Keratinocyte (primary cell): ENCODE results near the gene DMPK. TPM values are rescaled to one million over a fixed set of nuclear protein-coding genes. Genes with fewer than 3 reads are reported as not detected.

Experiments used
- DNase-seq: peaks from one replicate; pipeline ENCODE4 v3.0.0-alpha.2; 2011; ENCODE audit warnings: low read depth, missing footprints, low spot score
- FAIRE-seq: peaks from 2 replicates; lab custom pipeline; 2011; peaks lifted over from hg19 to GRCh38; lab: Jason Lieb, UNC
- H2AFZ ChIP-seq: 2 replicates; pipeline ENCODE4 v1.6.0; 2012; ENCODE audit warnings: low read length, control low read depth, inconsistent platforms; ENCODE audit not compliant: control insufficient read depth
- H3K27ac ChIP-seq: 2 replicates; pipeline ENCODE4 v1.5.1; 2011; ENCODE audit warnings: low read length; ENCODE audit not compliant: control insufficient read depth, insufficient read depth
- H3K27me3 ChIP-seq: 3 replicates; pipeline ENCODE4 v1.6.0; 2011; ENCODE audit warnings: low read length; ENCODE audit not compliant: control insufficient read depth, insufficient read depth; ENCODE audit errors: extremely low read depth
- H3K36me3 ChIP-seq, 2 experiments: 2 replicates in 1 of 2; 3 replicates in 1 of 2; pipeline ENCODE4 v1.5.1; 2011; ENCODE audit warnings: low read length in 2 of 2, mild to moderate bottlenecking in 1 of 2; ENCODE audit not compliant: control insufficient read depth in 2 of 2, insufficient read depth in 2 of 2; ENCODE audit errors: extremely low read depth in 1 of 2
- H3K4me1 ChIP-seq: 3 replicates; pipeline ENCODE4 v1.5.1; 2011; ENCODE audit warnings: low read length; ENCODE audit not compliant: control insufficient read depth, insufficient read depth; ENCODE audit errors: extremely low read depth
- H3K4me2 ChIP-seq: 3 replicates; pipeline ENCODE4 v1.6.0; 2011; ENCODE audit warnings: low read depth, low read length; ENCODE audit not compliant: control insufficient read depth, insufficient read depth; ENCODE audit errors: extremely low read depth
- H3K4me3 ChIP-seq, 3 experiments: fragments of 200-600 bp in 1 of 3; sonication (generic) in 1 of 3; 2 replicates in 2 of 3; 3 replicates in 1 of 3; pipeline ENCODE4 v1.5.1; 2011 to 2016; ENCODE audit warnings: low read length in 3 of 3, mild to moderate bottlenecking in 3 of 3, control low read depth in 2 of 3, inconsistent platforms in 1 of 3, low read depth in 1 of 3, mixed read lengths in 1 of 3, mixed run types in 1 of 3, moderate library complexity in 1 of 3; ENCODE audit not compliant: control insufficient read depth in 2 of 3, insufficient read depth in 2 of 3; ENCODE audit errors: extremely low read depth in 1 of 3
- H3K79me2 ChIP-seq: 2 replicates; pipeline ENCODE4 v1.6.0; 2012; ENCODE audit warnings: low read length; ENCODE audit not compliant: control insufficient read depth, insufficient read depth
- H3K9ac ChIP-seq: 3 replicates; pipeline ENCODE4 v1.6.0; 2011; ENCODE audit warnings: low read length; ENCODE audit not compliant: control insufficient read depth, insufficient read depth; ENCODE audit errors: extremely low read depth
- H3K9me1 ChIP-seq: 3 replicates; pipeline ENCODE4 v1.6.0; 2011; ENCODE audit warnings: low read length; ENCODE audit not compliant: control insufficient read depth, insufficient read depth; ENCODE audit errors: extremely low read depth
- H3K9me3 ChIP-seq: 2 replicates; pipeline ENCODE4 v1.5.1; 2012; ENCODE audit warnings: low read depth, low read length; ENCODE audit not compliant: control insufficient read depth
- H4K20me1 ChIP-seq: 3 replicates; pipeline ENCODE4 v1.6.0; 2011; ENCODE audit warnings: low read length; ENCODE audit not compliant: control insufficient read depth, insufficient read depth; ENCODE audit errors: extremely low read depth
- CTCF ChIP-seq, 3 experiments: IDR thresholded peaks in 1 of 3; conservative IDR thresholded peaks in 1 of 3; optimal IDR thresholded peaks in 1 of 3; 2 replicates in 2 of 3; 3 replicates in 1 of 3; pipeline versions ENCODE3 to v1.5.1; 2011; ENCODE audit warnings: low read length in 3 of 3, mild to moderate bottlenecking in 3 of 3, moderate library complexity in 2 of 3, control low read depth in 1 of 3, inconsistent platforms in 1 of 3; ENCODE audit not compliant: insufficient read depth in 2 of 3; ENCODE audit errors: extremely low read depth in 1 of 3
- EZH2 ChIP-seq: IDR thresholded peaks from one replicate; pipeline ENCODE4 v1.6.1; 2012; ENCODE audit warnings: inconsistent platforms, mild to moderate bottlenecking, low read length, moderate library complexity
- dilution Hi-C: fragments of 300-500 bp; cut with MboI; formaldehyde crosslinking; loops from one replicate; pipeline ENCODE4 v1.7.0; 2020; ENCODE audit warnings: low sequenced_read_pairs; ENCODE audit not compliant: extremely low pct_ligation_motif_present
- polyA plus RNA-seq, 5 experiments: library from polyadenylated mRNA; depleted of rRNA in 3 of 5; stranded (reverse) in 3 of 5; stranded (forward) in 1 of 5; unstranded in 1 of 5; fragments of >200 nt; gene quantifications; 1 replicate in 1 of 5; 2 replicates in 3 of 5; 3 replicates in 1 of 5; pipeline versions ENCODE4 v1.2.1 to v1.2.3, GENCODE V29; 2011 to 2012; ENCODE audit warnings: missing spikeins in 2 of 5, low read depth in 1 of 5, low replicate concordance in 1 of 5

The DMPK gene
- polyA plus RNA-seq, 1 donor (not counting 4 experiments of a cell fraction or from before 2014, with no cell fraction given), result 7.0 TPM

- Histone ChIP-seq H3K27ac (no peak overlapping the region), H3K36me3 (no peaks in the 10 kb centered on the region), H3K4me3 (no peak overlapping the region), H3K27me3 (no peaks in the 10 kb centered on the region), H3K9ac (no peak overlapping the region), H3K4me1 (no peaks in the 10 kb centered on the region), H3K79me2 (no peaks in the 10 kb centered on the region), H4K20me1 (no peaks in the 10 kb centered on the region), H3K9me3 (no peaks in the 10 kb centered on the region), H3K9me1 (no peaks in the 10 kb centered on the region), H3K4me2 (no peak overlapping the region), H2AFZ (no peak overlapping the region)
- FAIRE-seq (no peak), DNase-seq (no peak)
- no peak for TF ChIP-seq EZH2
- no peak for TF ChIP-seq CTCF (optimal IDR thresholded peaks at IDR 0.05 in 1 of 3, IDR thresholded peaks at IDR 0.05 in 1 of 3, conservative IDR thresholded peaks at IDR 0.05 in 1 of 3; ENCODE audit: extremely low read depth in 1 of 3, insufficient read depth in 2 of 3, low read length in 3 of 3)
- dilution Hi-C loops, result no loop called here
Measured at GRCh38 chr19:45746866-45747265, 35.4 kb downstream of the DMPK start.

GRCh38 chr19:45745606-45746005 lies 36.7 kb downstream of the DMPK start:
- Histone ChIP-seq H3K9ac (no peak overlapping the region), H4K20me1 (no peaks in the 10 kb centered on the region), H3K4me1 (no peaks in the 10 kb centered on the region), H2AFZ (no peak overlapping the region), H3K9me1 (no peaks in the 10 kb centered on the region), H3K79me2 (no peaks in the 10 kb centered on the region), H3K36me3 (no peaks in the 10 kb centered on the region), H3K4me2 (no peak overlapping the region), H3K4me3 (no peak overlapping the region), H3K27me3 (no peaks in the 10 kb centered on the region), H3K27ac (no peak overlapping the region), H3K9me3 (no peaks in the 10 kb centered on the region)
- dilution Hi-C loops, result no loop called here
- no peak for TF ChIP-seq EZH2
- no peak for TF ChIP-seq CTCF (optimal IDR thresholded peaks at IDR 0.05 in 1 of 3, IDR thresholded peaks at IDR 0.05 in 1 of 3, conservative IDR thresholded peaks at IDR 0.05 in 1 of 3; ENCODE audit: extremely low read depth in 1 of 3, insufficient read depth in 2 of 3, low read length in 3 of 3)
- DNase-seq (no peak), FAIRE-seq (no peak)
